D721Med (cell line): ENCODE measurements around the gene DCT.

Experiments
- DNase-seq: peaks from one replicate; pipeline ENCODE4 v3.0.0; 2011; ENCODE audit warnings: low spot score; ENCODE audit not compliant: insufficient read length
- FAIRE-seq: peaks from 2 replicates; lab custom pipeline; 2011; peaks lifted over from hg19 to GRCh38; lab: Jason Lieb, UNC
- TF ChIP-seq, protein P1 (sequence below): IDR thresholded peaks from 2 replicates; pipeline ENCODE4 v1.5.1; 2012; ENCODE audit warnings: mild to moderate bottlenecking, control low read depth; ENCODE audit not compliant: insufficient read depth; ENCODE audit errors: missing control alignments

The DCT gene

DNA sequence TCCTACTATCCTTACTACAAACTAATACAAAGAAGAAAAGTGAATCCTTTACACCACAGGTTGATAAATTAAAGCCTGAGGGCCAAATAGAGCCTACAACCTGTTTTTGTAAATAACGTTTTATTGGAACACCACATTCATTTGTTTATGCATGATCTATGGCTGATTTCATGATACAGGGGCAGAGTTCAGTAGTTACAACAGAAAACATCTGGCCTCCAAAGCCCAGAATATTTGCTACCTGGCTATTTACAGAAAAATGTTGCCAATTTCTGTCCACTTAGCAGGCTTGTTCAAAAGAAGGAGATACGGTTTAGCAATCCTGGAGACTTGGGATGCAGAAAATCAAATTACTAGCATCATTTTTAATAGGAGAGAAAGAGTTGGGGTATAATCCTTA lies 24.1 kb downstream of the DCT start:
- FAIRE-seq (no peak), DNase-seq (no peak)
- TF ChIP-seq, protein P1, sequence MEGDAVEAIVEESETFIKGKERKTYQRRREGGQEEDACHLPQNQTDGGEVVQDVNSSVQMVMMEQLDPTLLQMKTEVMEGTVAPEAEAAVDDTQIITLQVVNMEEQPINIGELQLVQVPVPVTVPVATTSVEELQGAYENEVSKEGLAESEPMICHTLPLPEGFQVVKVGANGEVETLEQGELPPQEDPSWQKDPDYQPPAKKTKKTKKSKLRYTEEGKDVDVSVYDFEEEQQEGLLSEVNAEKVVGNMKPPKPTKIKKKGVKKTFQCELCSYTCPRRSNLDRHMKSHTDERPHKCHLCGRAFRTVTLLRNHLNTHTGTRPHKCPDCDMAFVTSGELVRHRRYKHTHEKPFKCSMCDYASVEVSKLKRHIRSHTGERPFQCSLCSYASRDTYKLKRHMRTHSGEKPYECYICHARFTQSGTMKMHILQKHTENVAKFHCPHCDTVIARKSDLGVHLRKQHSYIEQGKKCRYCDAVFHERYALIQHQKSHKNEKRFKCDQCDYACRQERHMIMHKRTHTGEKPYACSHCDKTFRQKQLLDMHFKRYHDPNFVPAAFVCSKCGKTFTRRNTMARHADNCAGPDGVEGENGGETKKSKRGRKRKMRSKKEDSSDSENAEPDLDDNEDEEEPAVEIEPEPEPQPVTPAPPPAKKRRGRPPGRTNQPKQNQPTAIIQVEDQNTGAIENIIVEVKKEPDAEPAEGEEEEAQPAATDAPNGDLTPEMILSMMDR, result no peak

DNA sequence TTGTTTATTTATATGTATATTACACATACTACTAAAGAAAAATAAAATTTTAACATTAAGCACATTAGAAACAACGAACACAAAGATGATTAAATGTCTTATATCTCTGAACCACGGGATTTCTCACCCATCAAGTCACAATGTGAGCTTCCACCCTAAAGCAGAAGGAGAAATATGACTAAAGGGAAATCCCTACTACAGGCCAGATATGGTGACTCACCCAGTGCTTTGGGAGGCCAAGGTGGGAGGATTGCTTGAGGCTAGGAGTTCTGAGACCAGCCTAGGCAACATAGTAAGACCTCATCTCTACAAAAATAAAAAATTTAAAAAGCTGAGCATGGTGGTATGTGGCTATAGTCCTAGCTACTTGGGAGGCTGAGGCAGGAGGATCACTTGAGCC lies 24.6 kb downstream of the DCT start:
- FAIRE-seq (no peak), DNase-seq (no peak)
- TF ChIP-seq, protein P1, result no peak

DNA sequence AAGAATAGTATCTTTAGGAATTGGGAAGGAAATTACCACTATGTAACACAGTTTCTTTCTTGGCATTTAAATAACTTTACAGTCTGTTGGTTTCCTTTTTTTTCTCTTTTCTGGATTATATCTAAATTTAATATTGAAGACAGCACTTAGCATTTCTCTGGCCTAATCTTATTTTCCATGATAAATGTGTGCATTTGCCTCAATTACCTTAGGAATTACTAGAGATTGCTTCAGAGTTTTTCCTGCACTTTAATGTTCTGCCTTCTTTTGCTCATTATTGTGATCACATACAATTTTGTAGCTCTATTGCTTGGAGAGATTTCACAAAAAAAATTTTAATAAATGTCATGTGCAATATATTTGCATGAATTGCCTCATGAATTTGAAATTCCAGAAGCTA lies 25.1 kb downstream of the DCT start:
- FAIRE-seq, result no peak
- TF ChIP-seq, protein P1, result no peak
- DNase-seq, result no peak

DNA sequence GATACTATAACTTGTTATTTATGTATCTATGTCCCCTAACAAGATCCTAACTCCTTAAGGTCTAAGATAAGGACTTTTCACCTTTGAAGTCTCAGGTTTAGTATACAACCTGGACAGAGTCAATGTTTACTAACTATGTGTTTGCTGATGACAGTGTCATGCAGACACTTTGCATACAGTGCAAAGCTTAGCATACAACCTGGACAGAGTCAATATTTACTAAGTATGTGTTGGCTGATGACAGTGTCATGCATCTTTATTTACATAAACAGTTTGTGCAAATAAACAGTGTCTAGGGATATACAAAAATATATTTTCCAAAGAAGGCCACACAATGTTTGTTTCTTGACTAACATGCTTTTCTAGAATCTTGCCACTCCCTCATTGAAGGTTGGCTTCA lies 34.7 kb downstream of the DCT start:
- DNase-seq, result no peak
- no peak for FAIRE-seq
- TF ChIP-seq, protein P1, result no peak

DNA sequence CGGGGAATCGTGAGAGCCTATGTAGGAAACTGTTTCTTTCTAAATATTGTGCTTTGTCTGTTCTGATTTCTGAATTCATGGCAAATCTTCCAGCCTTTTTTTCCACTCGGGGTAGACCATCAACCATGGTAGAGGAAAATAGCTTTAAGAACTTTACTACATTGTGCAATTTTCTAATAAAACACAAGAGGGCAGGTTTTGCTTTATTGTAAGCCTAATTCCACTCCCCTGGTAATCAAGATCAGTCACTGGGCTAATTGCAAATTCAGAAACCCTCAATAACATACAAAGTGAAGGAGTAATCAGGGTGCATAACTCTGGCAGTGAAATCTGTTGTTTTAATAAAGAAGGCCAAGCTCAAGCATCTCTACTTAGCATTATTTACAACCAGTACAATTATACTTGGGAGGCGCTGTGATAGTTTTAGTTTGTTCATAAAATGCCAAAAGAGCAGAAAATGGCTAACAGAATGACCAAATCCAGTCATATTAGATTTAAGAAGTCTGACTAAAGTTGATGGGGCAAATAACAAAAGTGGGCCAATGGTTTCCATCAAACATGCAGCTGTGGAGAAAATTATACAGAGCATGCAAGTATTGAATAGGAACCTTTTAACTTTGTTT lies 43.8 kb downstream of the DCT start:
- TF ChIP-seq, protein P1, result peak; percentile 60
- DNase-seq, result no peak
- peak; percentile 87 for FAIRE-seq

DNA sequence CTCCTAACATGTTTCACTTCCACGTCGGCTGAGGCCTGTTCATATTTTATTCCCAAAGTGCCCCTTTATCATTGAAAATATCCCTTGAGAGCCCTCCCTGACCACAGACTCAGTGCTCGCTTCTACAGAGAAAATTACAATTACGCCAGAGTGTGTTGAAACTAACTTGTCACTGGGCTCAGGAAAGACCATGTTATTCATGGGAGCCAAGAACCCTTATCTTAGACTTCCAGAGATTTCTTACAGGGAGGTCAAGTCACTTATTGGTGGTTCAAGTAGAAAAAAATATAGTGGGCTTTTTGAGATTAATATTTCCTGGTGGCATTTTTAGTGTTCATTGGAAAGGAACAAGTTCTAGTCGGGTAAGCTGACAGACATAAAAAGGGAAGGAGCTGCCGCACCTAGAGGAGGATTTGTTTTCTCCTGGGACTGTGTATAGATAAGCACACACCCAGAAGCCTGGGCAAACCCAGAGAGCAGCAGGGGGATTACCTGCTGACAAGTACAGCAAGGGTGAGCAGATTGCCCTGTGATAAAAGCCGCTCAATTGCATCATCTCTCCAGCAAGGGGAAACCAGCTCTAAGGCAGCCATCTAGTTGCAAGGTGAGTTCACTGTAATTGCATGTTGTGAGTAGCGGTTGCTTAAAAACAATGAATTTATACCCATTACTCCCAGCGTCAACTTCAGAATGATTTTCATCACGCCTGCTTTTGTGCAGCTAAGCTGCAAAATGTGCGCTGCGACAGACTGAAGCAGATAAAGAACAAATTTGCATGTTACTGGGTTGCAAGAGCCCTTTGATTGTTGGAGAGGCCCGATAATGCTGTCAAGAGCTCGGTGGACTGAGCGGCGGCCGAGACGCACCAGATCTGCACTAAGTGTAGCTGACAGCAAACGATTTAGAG lies 46.2 kb downstream of the DCT start:
- FAIRE-seq, result peak; percentile 97
- TF ChIP-seq, protein P1, result peak; percentile 29
- DNase-seq, result peak; percentile 39

DNA sequence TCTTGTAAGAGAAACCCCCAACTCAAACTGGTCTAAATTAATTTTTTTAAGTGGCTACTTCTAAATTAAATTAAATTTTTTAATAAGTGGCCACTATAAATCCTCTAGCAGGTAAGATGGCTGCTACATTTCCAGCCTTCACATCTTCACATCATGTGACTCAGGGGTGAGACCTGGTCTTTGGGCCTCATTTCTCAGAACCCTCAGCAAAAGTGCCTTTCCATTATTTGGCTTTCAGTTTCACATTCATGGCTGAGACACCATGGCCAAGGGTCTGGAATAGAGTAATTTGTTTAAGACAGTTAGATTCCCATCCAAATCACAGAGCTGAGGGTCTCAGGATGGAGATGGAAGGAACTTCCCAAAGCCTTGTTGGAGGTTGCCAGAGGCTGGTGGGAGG lies 47.5 kb downstream of the DCT start:
- TF ChIP-seq, protein P1, result no peak
- DNase-seq (no peak), FAIRE-seq (no peak)
